Upper lobe of left lung (tissue), 4 donors: ENCODE measurements around the gene DCAKD.

Experiments
- CTCF ChIP-seq, 6 experiments: fragments of 450-650 bp in 4 of 6; fragments of 200-600 bp in 2 of 6; sonication (generic) in 2 of 6; IDR thresholded peaks; one replicate each; pipeline ENCODE4 v1.5.1; 2016 to 2019; ENCODE audit warnings: antibody characterized with exemption in 6 of 6
- POLR2A ChIP-seq, 4 donors: fragments of 450-650 bp; IDR thresholded peaks; one replicate each; pipeline ENCODE4 v1.5.1; 2016 to 2017; ENCODE audit warnings: antibody characterized with exemption in 4 of 4, mild to moderate bottlenecking in 2 of 4
- POLR2AphosphoS5 ChIP-seq, 2 donors: sonication (generic); formaldehyde crosslinking; IDR thresholded peaks; one replicate each; pipeline ENCODE4 v1.5.1; 2017; ENCODE audit warnings: antibody characterized with exemption in 2 of 2

- TF ChIP-seq CTCF (IDR thresholded peaks at IDR 0.05), result no peak
- no peak for TF ChIP-seq POLR2AphosphoS5 (IDR thresholded peaks at IDR 0.05)
- TF ChIP-seq POLR2A (IDR thresholded peaks at IDR 0.05), result no peak
Measured at GRCh38 chr17:45073414-45074070, 22.1 kb upstream of the DCAKD start.
